Effector CD8-positive, alpha-beta T cell (primary cell): ENCODE results near the gene DENND1A.
"Not testable (repeated sequence)": the region's sequence is repeated elsewhere in the genome, so short reads cannot be mapped to it uniquely, and the experiment has no call there.

Experiments
- DNase-seq: peaks from one replicate; lab custom pipeline; 2025; lab: John Stamatoyannopoulos, UW
- total RNA-seq, 4 experiments: gene quantifications; one replicate each; lab custom pipeline; 2026; lab: John Stamatoyannopoulos, UW

DENND1A gene, protein sequence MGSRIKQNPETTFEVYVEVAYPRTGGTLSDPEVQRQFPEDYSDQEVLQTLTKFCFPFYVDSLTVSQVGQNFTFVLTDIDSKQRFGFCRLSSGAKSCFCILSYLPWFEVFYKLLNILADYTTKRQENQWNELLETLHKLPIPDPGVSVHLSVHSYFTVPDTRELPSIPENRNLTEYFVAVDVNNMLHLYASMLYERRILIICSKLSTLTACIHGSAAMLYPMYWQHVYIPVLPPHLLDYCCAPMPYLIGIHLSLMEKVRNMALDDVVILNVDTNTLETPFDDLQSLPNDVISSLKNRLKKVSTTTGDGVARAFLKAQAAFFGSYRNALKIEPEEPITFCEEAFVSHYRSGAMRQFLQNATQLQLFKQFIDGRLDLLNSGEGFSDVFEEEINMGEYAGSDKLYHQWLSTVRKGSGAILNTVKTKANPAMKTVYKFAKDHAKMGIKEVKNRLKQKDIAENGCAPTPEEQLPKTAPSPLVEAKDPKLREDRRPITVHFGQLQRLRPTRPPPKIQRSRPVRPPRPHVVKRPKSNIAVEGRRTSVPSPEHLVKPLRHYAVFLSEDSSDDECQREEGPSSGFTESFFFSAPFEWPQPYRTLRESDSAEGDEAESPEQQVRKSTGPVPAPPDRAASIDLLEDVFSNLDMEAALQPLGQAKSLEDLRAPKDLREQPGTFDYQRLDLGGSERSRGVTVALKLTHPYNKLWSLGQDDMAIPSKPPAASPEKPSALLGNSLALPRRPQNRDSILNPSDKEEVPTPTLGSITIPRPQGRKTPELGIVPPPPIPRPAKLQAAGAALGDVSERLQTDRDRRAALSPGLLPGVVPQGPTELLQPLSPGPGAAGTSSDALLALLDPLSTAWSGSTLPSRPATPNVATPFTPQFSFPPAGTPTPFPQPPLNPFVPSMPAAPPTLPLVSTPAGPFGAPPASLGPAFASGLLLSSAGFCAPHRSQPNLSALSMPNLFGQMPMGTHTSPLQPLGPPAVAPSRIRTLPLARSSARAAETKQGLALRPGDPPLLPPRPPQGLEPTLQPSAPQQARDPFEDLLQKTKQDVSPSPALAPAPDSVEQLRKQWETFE
- total RNA-seq, result 14.9 to 27.0 (median 18.5) reads per million in 4 experiments

DNA sequence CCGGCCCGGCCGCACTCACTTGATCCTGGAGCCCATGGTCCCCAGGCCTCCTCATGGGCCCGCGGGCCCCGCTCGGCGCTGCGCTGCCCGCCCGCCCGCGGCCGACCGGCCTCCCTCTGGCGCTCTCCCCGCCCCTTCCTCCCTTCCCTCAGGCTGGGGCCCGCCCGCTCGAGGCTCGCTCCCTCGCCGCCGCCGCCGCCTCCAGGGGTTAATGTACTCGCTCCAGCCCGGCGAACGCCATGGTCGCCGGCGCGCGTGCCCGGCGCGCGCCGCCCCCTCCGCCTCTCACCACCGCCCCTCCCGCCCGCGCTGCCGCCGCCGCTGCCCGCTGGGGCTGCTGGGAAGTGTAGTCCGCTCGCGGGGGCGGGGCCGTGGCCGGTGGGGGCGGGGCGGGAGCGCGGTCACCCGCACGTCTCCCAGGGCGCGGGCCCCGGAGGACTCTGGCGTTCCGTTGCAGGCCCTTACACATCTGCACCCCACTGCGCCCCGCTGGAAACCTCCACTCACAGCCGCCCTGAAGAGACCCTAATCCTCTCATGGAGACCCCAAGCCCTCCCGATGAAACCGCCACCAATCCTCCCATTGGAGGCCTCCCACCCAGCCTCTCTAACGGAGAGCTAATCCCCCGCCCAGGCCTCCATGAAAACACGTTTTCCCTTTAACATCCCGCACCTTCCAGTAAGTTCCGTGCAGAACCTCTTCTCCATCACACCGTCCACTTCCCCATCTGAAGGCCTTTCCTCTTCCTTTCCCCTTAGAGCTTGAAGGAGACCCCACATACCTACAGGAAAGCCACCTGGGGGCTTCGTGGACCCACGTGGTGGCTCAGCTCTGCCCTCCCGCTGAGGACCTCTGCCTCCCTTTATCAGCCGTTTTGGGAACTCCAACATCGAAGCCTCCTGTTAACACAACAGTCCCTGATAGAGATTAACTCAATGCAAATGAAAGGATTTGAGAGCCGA, at the start of gene DENND1A:
Gene DENND1A, minus strand, starts transcription at position 257 of the 962 bp plus-strand sequence. Its CDS starts 221 bp downstream, at position 36.
- peak; percentile 76 for DNase-seq

DNA sequence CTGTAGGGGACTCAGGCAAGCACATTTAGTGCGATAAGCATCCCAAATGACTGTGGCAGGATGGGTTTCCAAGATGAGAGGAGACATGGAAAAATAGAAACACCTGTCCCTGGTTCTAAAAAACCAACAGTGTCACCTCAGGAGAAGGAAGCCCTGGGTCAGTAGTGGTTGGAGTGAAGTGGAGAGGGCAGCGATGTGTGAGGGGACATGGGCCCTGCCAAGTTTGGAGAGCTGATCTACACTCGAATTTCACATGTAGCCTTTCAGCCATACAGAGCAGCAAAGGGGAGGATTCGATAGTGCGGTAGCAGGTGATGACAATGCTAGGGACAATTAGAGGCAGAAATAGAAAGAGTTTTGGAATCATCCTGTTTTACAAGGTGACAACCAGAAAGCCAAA, 49.1 kb upstream of the DENND1A start:
- no peak for DNase-seq

DNA sequence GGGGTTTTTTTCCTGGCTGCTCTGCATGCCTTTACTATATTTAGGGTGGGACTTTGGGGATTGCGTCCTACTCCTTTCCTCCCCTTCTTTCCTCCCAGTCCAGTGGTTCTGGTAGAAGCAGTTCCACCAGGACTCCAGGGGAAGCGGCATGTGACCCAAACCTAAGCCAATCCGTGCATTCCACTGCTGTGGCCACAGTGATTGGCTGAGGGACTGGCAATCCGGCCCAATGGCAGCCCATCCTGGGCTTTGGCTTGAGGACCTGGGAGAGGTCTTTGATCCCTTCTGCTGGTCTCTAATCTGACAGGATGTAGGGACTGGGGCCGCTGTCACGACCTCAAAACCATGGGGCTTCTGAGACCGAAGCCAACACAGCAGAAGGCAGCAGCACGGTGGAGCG, 46.7 kb upstream of the DENND1A start:
- not testable (repeated sequence) for DNase-seq

DNA sequence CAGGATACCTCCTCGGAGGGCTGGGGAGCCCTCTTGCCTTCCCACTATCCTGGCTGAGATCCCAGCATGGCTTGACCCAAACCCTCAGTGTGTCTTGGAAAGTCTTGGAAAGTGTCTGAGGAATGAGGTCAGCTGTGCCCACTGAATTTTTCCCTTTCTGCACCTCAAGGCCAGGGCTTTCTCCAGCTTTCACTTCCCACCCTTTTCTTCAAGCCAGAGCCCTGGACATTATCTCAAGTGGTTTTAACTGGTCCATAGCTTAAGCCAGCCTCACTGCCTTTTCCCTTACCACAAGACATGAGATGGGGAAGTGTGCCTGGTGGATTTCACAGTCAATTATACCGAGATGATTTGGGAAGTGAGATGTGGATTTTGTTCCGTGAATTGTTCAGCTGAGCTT, 45.9 kb upstream of the DENND1A start:
- DNase-seq, result no peak

DNA sequence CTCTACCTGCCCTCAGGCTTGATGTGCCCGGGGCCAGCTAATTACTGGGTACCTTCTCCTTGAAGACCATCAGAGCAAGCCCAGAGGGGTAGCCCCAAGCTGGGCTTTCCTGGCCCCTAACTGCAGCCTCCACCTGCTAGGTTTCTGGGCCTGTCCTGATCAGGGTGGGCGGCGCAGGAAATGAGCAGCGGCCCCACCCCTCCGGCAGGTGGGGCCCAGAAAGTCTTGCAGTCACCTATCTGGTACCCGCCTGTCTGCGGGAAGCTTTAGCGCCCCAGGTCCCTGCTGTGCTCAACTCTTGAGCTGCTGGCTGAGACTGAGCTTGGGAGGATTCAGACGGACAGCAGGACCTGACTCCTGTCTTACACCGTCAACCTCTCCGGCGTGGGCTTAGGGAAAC, 44.5 kb upstream of the DENND1A start:
- no peak for DNase-seq

DNA sequence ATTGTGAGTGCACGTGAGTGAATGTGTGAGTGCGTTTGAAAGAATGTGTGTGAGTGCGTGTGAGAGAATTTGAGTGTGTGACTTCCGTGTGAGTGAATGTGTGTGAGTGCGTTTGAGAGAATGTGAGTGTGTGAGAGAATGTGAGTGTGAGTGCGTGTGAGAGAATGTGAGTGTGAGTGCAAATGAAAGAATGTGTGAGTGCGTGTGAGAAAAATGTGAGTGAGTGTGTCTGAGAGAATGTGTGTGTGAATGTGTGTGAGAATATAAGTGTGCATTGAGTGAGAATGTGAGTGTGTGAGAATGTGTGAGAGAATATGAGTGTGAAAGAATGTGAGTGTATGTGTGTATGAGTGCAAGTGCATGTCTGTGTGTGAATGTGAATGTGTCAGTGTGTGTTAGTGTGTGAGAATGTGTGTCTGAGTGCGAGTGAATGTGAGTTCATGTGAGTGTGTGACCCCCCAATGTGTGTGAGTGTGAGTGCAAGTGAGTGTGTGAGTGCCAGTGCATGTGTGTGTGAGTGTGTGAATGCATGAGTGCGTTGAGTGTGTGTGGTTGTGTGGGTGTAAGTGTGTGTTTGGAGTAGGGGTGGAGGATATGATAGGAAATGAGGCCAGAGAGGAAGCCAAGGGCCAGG, 43.8 kb upstream of the DENND1A start:
- no peak for DNase-seq

DNA sequence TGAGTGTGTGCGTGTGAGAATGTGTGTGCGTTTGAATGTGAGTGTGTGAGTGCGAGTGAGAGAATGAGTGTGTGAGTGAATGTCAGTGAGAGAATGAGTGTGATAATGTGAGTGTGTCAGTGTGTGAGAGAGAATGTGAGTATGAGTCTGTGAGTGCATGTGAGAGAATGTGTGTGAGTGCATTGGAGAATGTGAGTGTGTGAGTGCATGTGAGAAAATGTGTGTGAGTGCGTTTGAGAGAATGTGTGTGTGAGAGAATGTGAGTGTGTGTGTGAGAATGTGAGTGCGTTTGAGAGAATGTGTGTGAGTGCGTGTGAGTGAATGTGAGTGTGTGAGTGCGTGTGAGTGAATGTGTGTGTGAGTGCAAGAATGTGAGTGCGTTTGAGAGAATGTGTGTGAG, 42.7 kb upstream of the DENND1A start:
- DNase-seq, result no peak

DNA sequence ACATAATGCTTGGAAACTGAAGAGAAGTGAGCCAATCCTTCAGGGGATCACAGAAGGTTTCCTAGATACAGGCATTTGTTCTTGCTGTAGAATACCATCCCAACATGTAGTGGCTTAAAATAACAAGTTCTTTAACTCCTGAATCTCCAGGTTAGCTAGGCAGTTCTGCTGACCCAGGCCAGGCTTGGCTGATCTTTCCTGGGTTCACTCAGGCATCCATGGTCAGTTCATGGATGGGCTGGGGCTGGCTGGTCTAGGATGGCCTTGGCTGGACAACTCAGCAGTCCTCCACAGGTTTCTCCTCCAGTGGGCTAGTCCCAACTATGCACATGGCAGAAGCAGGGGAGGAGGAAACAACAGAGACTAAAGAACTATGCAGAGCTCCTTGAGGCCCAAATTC, 37.4 kb upstream of the DENND1A start:
- no peak for DNase-seq

DNA sequence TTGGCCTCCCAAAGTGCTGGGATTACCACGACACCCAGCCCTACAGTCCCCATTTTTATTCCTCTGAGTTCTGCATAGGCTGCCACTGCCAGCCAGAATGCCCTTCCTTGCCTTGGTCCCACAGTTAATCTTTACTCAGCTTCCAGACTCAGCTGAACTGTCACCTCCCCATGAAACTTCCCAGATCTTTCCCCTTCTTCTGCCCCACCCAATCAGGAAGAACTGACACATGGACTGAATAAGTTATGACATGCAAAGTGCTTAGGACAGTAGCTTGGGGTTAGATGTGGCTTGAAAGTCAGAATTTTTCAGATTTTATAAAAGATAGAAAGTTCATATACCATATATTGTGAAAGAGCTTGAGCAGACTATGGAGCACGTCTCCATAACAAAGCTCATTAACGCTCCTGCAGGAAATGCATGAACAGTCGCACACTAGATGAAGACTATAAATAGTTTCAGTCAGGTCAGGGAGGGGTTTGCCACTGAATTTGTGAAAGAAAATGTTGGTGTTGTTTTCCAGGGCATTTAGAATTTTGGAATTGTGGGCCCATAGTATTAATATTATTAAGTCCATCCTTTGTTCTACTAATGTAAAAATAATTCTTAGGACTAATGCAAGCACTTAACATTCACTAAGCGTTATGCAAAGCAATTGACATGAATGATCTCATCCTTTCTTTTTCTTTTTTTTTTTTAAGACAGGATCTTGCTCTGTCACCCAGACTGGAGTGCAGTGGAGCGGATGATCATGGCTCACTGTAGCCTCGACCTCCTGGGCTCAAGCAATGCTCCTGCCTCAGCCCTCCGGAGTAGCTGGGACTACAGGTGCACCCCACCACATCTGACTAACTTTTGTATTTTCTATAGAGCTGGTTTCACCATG, 36.1 kb upstream of the DENND1A start:
- DNase-seq, result no peak

DNA sequence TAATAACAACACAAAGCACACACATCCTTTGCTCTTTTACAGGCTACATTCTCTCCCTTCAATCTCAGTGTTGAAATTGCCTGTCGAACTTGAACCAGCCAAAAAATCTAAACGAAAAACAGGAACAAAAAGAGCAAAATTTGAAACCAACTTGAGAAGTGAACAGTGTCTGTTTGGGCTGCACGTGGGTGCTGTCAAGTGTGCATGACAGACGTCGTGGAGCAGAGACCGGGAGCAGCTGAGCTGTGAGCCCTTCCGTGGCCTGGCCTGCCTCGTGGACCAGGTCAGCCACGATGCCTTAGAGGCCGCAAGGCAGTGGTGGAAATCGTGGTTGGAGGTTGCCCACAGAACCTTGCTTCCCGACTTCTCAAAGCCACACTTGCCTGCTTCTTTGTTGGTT, 34.8 kb upstream of the DENND1A start:
- no peak for DNase-seq

DNA sequence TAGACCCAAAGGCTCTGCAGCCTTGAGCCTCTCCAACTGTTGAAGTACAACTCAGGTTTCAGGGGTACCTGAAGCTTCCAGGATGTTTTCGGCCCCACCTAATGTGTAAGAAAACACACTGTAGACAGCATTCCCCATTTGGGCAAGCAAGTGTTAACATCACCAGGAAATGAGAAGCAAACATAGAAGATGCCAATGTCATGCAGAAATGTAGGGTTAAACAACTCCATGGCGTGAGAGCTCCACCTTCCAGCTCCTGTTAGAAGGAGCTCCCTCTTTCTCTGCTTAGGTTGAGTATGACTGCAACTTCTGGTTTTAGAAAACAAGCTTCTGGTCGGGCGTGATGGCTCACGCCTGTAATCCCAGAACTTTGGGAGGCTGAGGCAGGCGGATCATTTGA, 31.0 kb upstream of the DENND1A start:
- DNase-seq, result no peak

DNA sequence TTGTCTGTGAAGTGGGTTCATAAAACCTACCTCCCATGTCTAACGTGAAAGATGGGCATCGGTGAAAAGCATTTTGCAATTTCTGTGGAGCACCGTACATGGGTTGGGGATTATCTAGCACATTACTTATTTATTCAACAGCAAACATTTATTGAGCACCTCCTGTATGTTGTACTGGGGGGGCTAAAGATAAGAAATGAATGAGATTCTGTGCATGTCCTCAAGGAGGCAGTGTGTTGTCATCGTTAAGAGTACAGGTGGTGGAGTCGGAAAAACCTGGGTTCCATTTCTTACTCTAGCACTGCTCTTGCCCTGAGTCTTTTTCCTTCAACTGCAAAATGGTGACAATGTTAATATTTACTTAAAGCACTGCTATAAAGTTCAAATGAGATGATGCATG, 30.4 kb upstream of the DENND1A start:
- no peak for DNase-seq

DNA sequence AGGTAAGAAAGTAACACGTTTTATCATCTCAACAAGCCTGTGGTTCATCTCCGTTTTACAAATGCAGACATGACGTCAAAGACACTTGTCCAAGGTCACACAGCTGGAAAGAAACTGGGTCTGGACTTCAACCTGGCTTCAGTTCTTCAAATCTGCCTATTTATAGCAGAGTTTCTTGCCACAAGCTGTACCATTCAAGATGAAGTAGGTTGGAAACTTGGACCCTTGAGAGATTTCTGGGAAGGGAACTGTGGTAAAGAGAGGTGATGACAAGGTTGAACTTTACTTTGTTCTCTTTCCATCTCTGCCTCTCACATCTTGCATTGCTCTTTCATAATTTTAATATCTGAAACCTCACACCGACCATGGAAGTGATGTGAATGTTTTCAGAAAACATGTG, 29.9 kb upstream of the DENND1A start:
- DNase-seq, result no peak

DNA sequence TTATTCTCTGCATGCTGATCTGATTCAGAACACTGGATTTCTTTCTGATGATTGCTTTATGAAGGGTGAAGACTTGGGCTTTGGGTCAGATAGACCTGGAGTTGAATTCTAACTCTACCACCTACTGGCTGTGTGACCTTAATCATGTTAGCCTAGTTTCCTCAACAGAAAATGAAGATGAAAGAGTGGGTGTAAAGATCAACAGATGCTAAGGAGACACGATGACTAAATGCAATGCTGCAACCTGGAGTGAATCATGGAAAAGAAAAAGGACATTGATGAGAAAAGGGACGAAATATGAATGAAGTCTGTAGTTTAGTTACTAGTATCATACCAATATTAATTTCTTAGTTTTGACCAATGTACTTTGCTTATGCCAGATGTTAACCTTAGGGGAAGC, 27.8 kb upstream of the DENND1A start:
- no peak for DNase-seq

DNA sequence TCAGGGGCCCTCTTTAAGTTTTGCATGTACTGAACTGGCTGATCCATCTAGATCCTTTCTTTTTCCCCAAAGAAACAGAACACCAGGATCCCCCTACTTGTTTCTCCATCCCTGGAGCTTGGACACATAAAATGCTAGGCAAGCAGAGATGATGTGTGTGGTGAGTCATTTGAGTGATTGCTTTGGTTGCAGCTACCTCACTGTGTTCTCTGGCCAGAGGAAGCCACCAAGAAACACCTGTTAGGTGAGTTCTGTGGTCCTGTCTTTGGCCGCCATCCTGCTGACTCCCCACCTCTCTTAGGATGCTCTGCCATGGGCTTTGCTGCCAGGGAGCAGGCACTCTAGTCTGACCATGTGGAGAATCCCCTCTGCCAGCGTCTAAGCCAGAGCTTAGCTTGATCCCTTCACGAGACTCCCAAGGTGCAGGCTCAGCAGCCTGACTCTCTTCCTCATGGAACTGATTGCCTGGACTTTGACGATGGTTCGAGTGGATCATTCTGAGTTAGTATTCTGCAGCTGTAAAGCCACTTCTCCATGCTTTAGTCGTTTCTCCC, 27.3 kb upstream of the DENND1A start:
- no peak for DNase-seq

DNA sequence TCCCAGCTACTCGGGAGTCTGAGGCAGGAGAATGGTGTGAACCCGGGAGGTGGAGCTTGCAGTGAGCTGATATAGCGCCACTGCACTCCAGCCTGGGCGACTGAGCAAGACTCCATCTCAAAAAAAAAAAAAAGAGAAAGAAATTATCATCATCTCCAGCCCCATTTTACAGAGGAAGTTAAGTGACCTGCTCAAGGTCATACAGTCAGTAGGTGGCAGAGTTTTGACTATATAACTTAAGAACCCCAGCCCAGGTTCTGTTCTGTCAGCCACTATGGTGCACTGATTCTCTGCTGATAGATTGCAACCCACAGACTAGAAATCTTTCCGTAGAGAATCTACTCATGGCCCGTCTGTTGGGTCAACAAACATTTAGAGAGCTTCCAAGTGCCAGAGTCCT, 25.7 kb upstream of the DENND1A start:
- DNase-seq, result no peak

DNA sequence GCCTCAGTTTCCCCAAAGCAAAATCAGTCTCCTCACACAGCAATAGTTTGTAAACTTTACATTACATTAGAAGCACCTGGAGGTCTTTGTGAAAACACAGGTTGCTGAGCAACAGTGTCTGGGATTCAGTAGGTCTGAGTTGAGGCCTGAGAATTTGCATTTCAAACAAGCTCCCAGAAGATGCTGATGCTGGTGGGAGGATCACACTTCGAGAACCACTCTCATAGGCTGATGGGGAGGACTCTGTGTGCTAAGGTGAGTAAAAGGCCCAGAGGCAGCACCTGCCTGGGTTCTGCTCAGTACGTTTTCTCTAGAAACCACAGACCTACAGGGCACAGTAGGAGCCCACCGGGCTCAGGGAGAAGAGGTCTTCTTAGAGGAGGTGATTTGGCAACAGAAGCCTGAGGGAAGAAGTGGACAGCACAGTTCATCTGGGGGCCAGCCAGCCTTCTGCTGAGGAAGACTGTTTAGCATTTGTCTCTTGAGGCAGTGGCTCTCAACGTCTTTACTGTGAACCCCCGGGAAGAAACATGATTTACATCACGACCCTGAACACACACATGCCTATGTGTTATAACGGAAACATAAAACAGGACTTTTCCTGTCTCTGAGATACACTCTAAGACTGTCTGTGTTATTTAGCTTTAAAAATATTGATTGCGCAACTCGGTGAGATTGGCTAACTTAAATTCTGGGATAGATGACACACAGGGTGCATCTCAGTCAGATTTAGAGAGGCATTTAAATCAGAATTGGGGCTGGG, 24.8 kb upstream of the DENND1A start:
- no peak for DNase-seq

DNA sequence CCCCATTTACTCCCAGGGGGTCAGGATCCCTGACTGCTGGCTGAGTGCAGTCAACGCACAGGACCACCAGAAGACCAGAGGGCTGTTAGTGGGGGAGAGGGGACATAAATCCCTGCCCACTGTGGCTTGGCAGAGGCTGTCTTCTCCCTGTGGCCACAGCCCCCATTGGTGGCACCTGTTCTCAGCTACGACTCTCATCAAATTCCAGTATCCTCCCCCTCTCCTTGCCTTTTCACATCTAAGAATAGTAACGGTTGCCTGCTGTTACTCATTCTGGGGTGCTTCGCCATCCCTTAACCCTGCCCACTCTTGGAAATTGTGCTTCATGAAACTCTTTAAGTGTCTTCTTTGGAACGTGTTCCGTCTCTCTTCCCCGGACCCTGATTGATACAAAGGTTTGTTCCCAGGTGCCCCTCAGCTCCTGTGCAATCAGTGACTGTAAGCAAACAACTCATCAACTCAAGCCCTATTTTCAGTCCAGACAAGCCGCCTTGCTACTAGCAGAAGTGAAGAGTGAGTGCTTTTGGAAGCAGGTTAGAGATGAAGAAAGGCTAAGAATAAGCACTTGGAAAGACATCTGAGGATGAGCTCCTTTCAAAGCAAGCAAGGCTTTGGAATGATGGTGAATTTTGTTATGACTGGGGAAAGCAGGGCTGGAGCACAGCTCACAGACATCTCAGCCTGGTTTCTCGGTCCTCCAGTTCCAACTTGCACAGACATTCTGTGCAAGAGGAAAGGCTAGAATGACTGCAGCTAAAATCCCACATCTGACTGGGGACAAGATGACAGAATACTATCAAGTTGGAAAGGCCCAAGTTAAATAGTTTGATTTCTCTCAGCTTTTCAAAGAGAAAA, 22.9 kb upstream of the DENND1A start:
- DNase-seq, result no peak
